Neural cell (in vitro differentiated cells): Measurements from ENCODE around the gene CTTNBP2NL.

Experiments used
- EP300 ChIP-seq: fragments of 450-650 bp; conservative IDR thresholded peaks from 2 replicates; pipeline ENCODE4 v1.6.1; 2014; ENCODE audit warnings: antibody characterized with exemption, mild to moderate bottlenecking, moderate library complexity; ENCODE audit not compliant: poor library complexity, severe bottlenecking
- MXI1 ChIP-seq: fragments of 450-650 bp; conservative IDR thresholded peaks from 2 replicates; pipeline ENCODE4 v1.6.1; 2014; ENCODE audit warnings: antibody characterized with exemption, mild to moderate bottlenecking; ENCODE audit not compliant: poor library complexity, severe bottlenecking
- POLR2AphosphoS5 ChIP-seq: IDR thresholded peaks from 2 replicates; pipeline ENCODE4 v1.6.1; 2012
- RAD21 ChIP-seq: fragments of 450-650 bp; conservative IDR thresholded peaks from 2 replicates; pipeline ENCODE4 v1.6.1; 2014; ENCODE audit warnings: antibody characterized with exemption, mild to moderate bottlenecking, moderate library complexity
- SMC3 ChIP-seq: fragments of 450-650 bp; conservative IDR thresholded peaks from 2 replicates; pipeline ENCODE4 v1.6.1; 2014; ENCODE audit warnings: antibody characterized with exemption, mild to moderate bottlenecking, moderate library complexity; ENCODE audit not compliant: poor library complexity
- TAF1 ChIP-seq: IDR thresholded peaks from 2 replicates; pipeline ENCODE4 v1.6.1; 2012; ENCODE audit warnings: low read depth
- TF ChIP-seq, protein P1 (sequence below): fragments of 450-650 bp; IDR thresholded peaks from 2 replicates; pipeline ENCODE4 v1.5.1; 2014; ENCODE audit warnings: antibody characterized with exemption, mild to moderate bottlenecking, moderate library complexity; ENCODE audit not compliant: poor library complexity, severe bottlenecking

DNA sequence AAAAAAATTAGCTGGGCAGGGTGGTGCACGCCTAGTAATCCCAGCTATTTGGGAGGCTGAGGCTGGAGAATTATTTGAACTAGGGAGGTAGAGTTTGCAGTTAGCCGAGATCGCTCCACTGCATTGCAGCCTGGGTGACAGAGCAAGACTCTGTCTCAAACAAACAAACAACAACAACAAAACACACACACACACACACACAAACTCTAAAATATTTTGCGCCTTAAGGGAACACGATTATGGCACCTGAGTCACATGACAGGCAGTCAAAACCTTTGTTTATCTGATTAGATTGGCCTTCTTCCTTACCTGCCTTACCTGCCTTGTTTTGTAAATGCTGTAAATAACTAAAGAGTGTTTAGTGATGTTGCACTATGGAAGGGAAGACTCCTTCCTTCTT is 92.1 kb downstream of the CTTNBP2NL start:
- TF ChIP-seq, protein P1, sequence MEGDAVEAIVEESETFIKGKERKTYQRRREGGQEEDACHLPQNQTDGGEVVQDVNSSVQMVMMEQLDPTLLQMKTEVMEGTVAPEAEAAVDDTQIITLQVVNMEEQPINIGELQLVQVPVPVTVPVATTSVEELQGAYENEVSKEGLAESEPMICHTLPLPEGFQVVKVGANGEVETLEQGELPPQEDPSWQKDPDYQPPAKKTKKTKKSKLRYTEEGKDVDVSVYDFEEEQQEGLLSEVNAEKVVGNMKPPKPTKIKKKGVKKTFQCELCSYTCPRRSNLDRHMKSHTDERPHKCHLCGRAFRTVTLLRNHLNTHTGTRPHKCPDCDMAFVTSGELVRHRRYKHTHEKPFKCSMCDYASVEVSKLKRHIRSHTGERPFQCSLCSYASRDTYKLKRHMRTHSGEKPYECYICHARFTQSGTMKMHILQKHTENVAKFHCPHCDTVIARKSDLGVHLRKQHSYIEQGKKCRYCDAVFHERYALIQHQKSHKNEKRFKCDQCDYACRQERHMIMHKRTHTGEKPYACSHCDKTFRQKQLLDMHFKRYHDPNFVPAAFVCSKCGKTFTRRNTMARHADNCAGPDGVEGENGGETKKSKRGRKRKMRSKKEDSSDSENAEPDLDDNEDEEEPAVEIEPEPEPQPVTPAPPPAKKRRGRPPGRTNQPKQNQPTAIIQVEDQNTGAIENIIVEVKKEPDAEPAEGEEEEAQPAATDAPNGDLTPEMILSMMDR = no peak
- TF ChIP-seq SMC3 (no peak), RAD21 (no peak), POLR2AphosphoS5 (no peak), MXI1 (no peak), TAF1 (no peak), EP300 (no peak)
